SW480 (cell line): ENCODE measurements around the gene ZFTA.

Source experiments
- DNase-seq: peaks from one replicate; pipeline ENCODE4 v3.0.0-alpha.2; 2016; ENCODE audit warnings: low spot score

The ZFTA gene

DNA sequence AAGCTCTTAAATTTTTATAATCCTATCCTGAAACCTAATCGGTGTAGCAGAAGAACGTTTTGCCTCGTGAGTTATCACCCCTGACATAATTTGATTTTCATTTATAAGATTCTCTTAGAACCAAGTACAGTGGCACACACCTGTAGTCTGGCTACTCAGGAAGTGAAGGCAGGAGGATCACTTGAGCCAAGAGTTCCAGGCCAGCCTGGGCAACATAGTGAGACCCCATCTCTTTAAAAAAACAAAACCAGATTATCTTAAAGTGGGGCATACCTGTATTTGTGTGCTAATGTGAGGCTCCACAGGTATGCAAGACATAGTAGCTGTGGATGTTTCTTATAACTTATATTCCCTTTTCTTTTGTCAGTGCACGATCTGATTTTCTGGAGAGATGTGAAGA, 19.0 kb downstream of the ZFTA start:
- no peak for DNase-seq

DNA sequence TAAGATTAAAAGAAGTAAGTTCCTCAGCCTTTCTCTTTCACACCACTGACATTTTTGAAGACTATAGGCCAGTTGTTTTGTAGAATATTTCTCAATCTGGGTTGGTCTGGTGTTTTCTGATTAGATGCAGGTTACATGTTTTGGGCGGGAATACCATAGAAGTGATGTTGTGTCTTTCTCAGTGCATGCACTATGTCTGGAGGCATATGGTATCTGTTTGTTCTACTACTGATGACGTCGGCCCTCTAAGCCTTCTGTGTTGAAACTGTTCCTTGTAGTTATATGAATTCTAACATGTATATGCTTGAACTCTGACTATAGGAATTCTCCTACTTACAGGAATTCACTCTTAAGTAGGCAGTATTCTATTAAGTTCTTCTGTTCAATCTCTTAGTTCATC, 21.6 kb downstream of the ZFTA start:
- no peak for DNase-seq

DNA sequence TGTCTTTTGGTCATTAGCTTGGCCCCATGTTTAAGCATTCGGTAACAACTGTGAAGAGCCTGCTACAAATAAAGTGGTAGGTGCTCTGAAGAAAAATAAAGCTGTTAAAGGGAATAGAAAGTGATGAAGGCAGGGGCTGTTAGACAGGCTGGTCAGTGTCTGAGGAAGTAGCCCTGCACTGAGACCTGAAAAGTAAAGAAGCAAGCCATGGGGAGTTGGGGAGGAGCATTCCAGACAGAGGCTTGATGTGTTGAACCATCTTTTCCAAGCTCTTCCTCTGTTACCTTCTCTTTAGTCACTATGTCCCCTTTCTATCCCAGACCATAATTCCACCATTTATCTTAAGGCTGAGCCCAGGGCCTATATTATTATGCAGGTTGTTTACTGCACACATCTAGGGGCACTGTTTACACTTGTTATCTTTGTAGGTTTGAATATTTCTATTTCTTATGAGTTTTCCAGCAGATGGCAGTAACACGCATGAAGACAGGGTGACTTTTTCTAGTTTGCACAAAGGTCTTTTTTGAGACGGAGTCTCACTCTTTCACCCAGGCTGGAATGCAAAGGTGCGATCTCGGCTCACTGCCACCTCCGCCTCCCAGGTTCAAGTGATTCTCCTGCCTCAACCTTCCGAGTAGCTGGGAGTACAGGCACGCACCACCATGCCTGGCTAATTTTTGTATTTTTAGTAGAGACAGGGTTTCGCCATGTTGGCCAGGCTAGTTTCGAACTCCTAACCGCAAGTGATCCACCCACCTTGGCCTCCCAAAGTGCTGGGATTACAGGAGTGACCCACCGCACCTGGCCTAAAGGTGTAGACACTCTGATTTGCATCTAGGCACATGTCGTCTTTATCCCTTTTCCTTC, 23.0 kb downstream of the ZFTA start:
- peak; percentile 38 for DNase-seq

DNA sequence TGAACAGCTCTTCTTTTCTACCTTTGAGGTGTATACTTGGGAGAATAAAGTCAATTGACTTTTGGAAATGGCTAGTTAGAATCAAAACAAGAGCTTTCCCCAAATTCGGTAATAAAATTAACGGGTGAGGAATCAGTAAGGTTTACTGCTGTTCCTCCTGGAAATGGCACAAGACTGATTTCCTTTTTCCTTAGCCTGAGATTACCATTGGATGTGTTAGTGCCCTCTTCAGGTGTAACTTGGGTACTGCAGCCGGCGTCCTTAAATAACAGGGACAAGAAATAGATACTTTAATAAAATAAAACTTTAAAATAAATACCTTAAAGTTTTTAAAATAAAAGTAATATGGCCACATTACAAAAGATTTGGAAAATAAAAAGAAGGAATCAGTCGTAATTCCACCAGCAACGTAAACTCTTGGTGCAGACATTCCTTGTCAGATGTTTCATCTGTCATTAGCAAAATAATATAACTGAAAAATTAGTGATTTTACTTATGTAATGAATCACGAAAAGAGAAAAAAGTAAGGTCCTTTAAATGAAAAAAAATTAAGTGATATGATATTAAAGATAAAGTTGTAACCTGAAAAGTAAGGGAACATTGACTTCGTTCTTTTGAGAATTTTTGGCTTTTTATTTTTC, 29.7 kb downstream of the ZFTA start:
- DNase-seq: peak; percentile 77

DNA sequence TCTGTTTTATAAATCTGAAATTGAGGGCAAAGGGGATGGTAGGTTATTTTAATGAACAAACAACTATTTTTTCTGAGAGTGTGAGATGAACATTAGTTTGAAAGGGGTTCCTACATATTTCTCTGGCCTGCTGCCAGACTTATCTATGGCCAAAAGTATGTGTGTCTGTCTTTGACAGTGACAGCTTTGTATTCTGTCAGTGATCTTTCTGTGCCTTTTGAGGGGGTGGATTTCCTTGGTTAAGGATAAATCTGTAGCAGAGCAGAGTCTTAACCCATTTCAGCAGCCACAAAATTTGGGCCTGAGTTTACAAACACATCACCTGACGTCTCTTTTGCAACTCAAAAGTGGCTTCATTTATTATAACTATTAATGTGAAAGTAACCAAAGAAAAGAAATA, 30.9 kb downstream of the ZFTA start:
- peak; percentile 32 for DNase-seq

DNA sequence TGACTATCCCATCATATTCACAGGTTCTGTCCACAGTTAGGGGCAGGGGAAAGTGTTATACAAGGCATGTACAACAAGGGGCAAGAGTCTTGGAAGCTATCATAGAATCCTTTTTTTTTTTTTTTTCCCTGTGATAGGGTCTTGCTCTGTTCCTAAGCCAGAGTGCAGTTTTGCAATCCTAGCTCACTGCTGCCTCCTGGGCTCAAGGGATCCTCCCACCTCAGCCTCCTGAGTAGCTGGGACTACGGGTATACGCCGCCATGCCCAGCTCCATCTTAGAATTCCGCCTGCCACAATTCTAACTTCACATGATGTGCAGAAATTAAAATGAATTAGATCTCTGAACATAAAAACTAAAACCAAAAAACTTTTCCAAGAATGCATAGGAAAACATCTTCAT, 31.7 kb downstream of the ZFTA start:
- no peak for DNase-seq

DNA sequence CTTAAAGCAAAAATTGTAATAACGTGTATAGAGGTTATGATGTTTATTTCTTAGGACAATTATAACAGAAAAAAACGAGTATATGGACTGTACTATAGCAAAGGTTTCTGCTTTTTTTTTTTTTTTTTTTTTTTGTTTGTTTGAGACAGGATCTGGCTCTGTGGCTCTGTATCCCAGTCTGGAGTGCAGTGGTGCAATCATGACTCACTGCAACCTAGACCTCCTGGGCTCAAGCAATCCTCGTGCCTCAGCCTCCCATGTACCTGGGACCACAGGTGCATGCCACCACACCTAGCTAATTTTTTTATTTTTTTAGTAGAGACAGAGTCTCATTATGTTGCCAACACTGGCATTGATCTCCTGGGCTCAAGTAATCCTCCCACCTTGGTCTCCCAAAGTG, 39.2 kb downstream of the ZFTA start:
- no peak for DNase-seq

DNA sequence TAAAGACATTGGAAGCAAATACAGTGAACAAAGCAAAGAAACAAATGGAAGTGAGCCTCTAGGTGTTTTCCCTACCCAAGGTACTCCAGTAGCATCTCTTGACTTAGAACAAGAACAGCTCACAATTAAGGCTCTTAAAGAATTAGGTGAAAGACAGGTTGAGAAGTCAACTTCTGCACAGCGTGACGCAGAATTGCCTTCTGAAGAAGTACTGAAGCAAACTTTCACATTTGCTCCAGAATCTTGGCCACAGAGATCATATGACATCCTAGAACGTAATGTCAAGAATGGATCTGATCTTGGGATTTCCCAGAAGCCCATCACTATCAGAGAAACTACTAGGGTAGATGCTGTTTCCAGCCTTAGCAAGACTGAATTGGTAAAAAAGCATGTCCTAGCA, 48.0 kb downstream of the ZFTA start:
- DNase-seq: no peak

DNA sequence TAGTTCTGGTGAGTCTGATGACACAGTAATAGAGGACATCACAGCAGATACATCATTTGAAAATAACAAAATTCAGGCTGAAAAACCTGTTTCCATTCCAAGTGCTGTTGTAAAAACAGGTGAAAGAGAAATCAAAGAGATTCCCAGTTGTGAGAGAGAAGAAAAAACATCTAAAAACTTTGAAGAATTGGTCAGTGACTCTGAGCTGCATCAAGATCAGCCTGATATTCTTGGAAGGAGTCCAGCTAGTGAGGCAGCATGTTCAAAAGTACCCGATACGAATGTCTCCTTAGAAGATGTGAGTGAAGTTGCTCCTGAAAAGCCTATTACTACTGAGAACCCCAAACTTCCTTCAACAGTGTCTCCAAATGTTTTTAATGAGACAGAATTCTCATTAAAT, 48.6 kb downstream of the ZFTA start:
- no peak for DNase-seq

DNA sequence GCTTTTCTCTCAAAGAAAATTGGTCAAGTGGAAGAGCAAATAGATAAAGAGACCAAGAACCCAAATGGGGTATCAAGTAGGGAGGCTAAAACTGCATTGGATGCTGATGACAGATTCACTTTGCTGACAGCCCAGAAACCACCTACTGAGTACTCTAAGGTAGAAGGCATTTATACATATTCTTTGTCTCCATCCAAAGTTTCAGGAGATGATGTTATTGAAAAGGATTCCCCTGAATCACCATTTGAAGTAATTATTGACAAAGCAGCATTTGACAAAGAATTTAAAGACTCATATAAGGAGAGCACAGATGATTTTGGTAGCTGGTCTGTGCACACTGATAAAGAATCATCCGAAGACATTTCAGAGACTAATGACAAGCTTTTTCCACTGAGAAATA, 49.6 kb downstream of the ZFTA start:
- DNase-seq: no peak
